Lung (tissue), 12 donors: ENCODE results near the gene UGP2. TPM values are rescaled to one million over a fixed set of nuclear protein-coding genes. Genes with fewer than 3 reads are reported as not detected.
A peak's percentile ranks its signal among the peaks of the same experiment; 100 is the strongest.

Source experiments
- ATAC-seq: fragments of 200-7000 bp; cut with Tn5 transposase; one replicate; pipeline ENCODE4 v1.9.1; 2020; ENCODE audit warnings: moderate number of reproducible peaks; ENCODE audit not compliant: insufficient read depth, low FRiP score
- DNase-seq, 3 donors: peaks; one replicate each; pipeline ENCODE4 v3.0.0-alpha.2; 2013 to 2017
- H3K27ac ChIP-seq, 2 donors: one replicate each; pipeline ENCODE4 v1.5.1; 2013; ENCODE audit warnings: mild to moderate bottlenecking in 2 of 2, moderate library complexity in 2 of 2, control low read depth in 1 of 2, inconsistent platforms in 1 of 2, low read depth in 1 of 2, low read length in 1 of 2
- H3K27me3 ChIP-seq, 3 donors: one replicate each; pipeline ENCODE4 v1.5.1; 2013; ENCODE audit warnings: low read length in 2 of 3; ENCODE audit not compliant: control insufficient read depth in 3 of 3, insufficient read depth in 3 of 3
- H3K36me3 ChIP-seq, 4 donors: one replicate each; pipeline ENCODE4 v1.5.1; 2013; ENCODE audit warnings: low read length in 4 of 4, mild to moderate bottlenecking in 1 of 4, moderate library complexity in 1 of 4; ENCODE audit not compliant: control insufficient read depth in 4 of 4, insufficient read depth in 4 of 4
- H3K4me1 ChIP-seq, 5 donors: one replicate each; pipeline ENCODE4 v1.5.1; 2013; ENCODE audit warnings: low read length in 5 of 5, mild to moderate bottlenecking in 2 of 5, moderate library complexity in 1 of 5; ENCODE audit not compliant: control insufficient read depth in 5 of 5, insufficient read depth in 5 of 5
- H3K4me3 ChIP-seq: one replicate; pipeline ENCODE4 v1.5.1; 2013; ENCODE audit warnings: mild to moderate bottlenecking, control low read depth, moderate library complexity
- H3K9ac ChIP-seq, 2 donors: one replicate each; pipeline ENCODE4 v1.5.1; 2013; ENCODE audit warnings: low read length in 2 of 2, control low read depth in 1 of 2; ENCODE audit not compliant: insufficient read depth in 1 of 2
- H3K9me3 ChIP-seq, 4 donors: one replicate each; pipeline ENCODE4 v1.5.1; 2013; ENCODE audit warnings: low read length in 3 of 4, mild to moderate bottlenecking in 1 of 4, moderate library complexity in 1 of 4; ENCODE audit not compliant: control insufficient read depth in 4 of 4, insufficient read depth in 3 of 4
- CTCF ChIP-seq: IDR thresholded peaks from 2 replicates; pipeline ENCODE4 v1.5.1; 2012; ENCODE audit warnings: mild to moderate bottlenecking; ENCODE audit errors: control extremely low read depth, extremely low read depth
- WGBS, 2 donors: extraction: QIAGEN DNeasy Blood & Tissue Kit; methylation state at CpG; one replicate each; pipeline ENCODE4 v1.1.7; 2013; 5-methylcytosine and 5-hydroxymethylcytosine counted together
- polyA plus RNA-seq, 2 donors: library from polyadenylated mRNA; stranded (reverse); fragments of 200-250 nt; gene quantifications; one replicate each; pipeline ENCODE4 v1.2.1, GENCODE V29; 2013
- total RNA-seq, 2 donors: library from RNA; depleted of rRNA in 1 of 2; stranded (reverse); fragments of >200 nt in 1 of 2; gene quantifications; one replicate each; pipeline ENCODE4 v1.2.1, GENCODE V29; 2014 to 2021
- donor health status: control.
- donor health status: control.
- donor health status: Bipolar disorder and iron deficiency.
- donor health status: healthy.
- donor health status: DM: yes; HTN: yes; CAD: no.

UGP2 gene
- total and polyA plus RNA-seq, 4 donors: 59.2 to 156 (median 107) TPM

- no peaks in the 10 kb centered on the region for H3K27me3 ChIP-seq
- H3K9me3 ChIP-seq: no peaks in the 10 kb centered on the region
- ATAC-seq: peak; percentile 68
- peak; percentile 66 for TF ChIP-seq CTCF
- WGBS, 2 donors: 98% methylated on average over 6 of the region's 6 CpGs
- H3K4me3 ChIP-seq: no peak overlapping the region
- H3K4me1 ChIP-seq: no peaks in the 10 kb centered on the region
- peak; percentile 32 to 55 (median 54) for DNase-seq
- H3K36me3 ChIP-seq: peaks cover 13 to 47% (median 45%) of the 10 kb centered on the region in 4 donors
- H3K27ac ChIP-seq: peak overlapping the region in 1 of 2 donors; percentile 1
- no peak overlapping the region for H3K9ac ChIP-seq
Measured at GRCh38 chr2:63888490-63889402, 47.0 kb downstream of the UGP2 start.

GRCh38 chr2:63890678-63891077, 49.0 kb downstream of the UGP2 start:
- Histone ChIP-seq H3K9me3 (no peaks in the 10 kb centered on the region), H3K4me3 (no peak overlapping the region), H3K9ac (no peak overlapping the region), H3K4me1 (no peaks in the 10 kb centered on the region), H3K27me3 (no peaks in the 10 kb centered on the region), H3K36me3 (peaks cover 13 to 49% (median 42%) of the 10 kb centered on the region in 4 donors), H3K27ac (no peak overlapping the region)
- no peak for TF ChIP-seq CTCF
- DNase-seq: no peak
- WGBS, 2 donors: 93 to 96% methylated on average over 2 of the region's 2 CpGs
- ATAC-seq: no peak

GRCh38 chr2:63891488-63892030, 49.9 kb downstream of the UGP2 start:
- DNase-seq (peak in 1 of 3 donors; percentile 29), ATAC-seq (no peak)
- 65 to 81% methylated on average over 1 of the region's 1 CpG for WGBS, 2 donors
- Histone ChIP-seq H3K27ac (no peak overlapping the region), H3K9ac (no peak overlapping the region), H3K36me3 (peaks cover 10 to 48% (median 40%) of the 10 kb centered on the region in 4 donors), H3K4me3 (no peak overlapping the region), H3K4me1 (no peaks in the 10 kb centered on the region), H3K27me3 (no peaks in the 10 kb centered on the region), H3K9me3 (no peaks in the 10 kb centered on the region)
- TF ChIP-seq CTCF: no peak
